HPDE6-E6E7 (cell line): ENCODE measurements around the gene SPATS2L.

Experiments
- DNase-seq: peaks from one replicate; pipeline ENCODE4 v3.0.0; 2011; ENCODE audit warnings: missing footprints; ENCODE audit errors: extremely low spot score

SPATS2L gene

GRCh38 chr2:200466425-200467418 lies 160.2 kb downstream of the SPATS2L start:
- no peak for DNase-seq

DNA sequence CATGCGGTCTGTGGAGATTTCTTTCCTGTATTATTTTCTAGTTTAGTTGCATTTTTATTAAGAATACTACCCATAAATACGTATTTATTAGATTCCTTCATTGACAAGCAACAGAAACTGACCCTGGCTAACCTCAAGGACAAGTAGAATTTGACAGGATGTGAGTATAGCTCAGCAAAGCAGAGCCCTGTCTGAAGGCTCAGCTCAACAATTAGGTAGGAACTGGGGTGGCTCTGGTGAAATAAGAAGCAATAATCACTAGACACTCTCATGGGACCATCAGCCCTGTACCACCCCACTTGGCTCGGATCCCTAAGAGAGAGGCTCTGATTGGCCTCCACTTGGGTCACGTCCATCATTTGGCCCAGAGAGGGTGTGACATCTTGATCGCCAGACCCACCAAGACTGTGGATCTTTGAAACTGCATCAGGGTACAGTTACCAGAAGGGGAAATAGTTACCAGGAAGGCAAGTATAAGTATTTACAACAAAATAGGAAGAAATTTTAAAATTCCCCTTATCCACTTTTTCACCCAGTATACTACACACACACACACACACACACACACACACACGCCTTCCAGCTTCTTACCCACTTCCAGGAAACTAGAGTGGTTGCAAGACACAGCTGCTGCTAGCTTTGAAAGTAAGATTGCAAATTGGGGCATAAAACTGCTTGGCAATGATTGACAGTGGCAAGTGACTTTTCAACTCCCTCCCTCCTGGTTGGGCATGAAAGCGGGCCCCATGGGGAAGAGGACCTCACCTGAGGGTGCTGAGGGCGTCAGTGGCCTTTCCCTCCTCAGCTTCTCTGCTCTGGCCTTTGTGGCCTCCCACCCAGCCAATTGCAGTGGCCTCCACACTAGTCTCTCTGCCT lies 161.6 kb downstream of the SPATS2L start:
- no peak for DNase-seq

DNA sequence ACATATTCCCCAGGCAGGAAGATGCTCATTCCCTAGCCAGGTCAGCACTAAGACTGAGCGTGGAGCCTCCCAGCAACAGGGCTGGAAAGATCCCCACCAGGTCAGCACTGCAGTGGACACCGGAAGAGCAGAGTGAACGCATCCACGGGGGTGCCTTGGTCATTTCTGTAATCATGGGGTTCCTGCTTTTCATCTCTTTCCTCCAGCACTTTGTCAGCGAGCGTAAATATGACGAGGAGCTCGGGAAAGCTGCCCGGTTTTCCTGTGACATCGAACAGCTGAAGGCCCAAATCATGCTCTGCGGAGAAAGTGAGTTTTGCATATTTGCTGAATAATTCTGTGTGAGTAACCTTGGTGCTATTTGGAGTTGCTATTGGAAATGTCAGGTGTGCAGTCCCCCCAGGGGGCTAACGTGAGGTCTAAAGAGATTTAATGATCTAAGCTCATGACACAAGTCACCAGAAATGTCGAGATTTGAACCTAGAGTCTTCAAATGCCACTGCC lies 163.3 kb downstream of the SPATS2L start:
- DNase-seq, result no peak

GRCh38 chr2:200470230-200470629 lies 163.7 kb downstream of the SPATS2L start:
- no peak for DNase-seq

DNA sequence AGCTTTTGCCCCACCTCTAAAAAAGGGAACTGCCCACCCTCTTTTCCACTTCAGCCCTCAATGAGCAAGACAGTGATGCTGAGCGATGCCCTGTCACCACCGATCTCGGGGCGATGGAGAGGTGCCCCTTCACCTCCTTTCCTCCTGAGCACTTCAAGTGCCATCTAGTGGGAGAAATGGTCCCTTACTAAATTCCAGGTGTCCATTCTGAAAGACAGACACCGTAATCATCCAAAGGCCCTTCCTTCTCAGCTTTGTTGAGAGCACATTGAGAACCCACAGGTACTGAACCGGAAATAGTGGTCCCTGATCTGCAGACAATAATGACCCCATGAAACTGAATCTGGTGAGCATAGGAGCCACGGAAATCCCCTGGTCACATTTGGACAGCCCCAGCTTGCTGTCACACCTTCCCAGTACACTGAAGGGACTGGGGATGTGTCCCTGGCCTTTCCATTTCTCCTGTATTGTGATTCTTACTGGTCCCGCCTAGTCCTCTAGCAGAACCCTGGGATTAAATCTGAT lies 164.9 kb downstream of the SPATS2L start:
- DNase-seq, result no peak

DNA sequence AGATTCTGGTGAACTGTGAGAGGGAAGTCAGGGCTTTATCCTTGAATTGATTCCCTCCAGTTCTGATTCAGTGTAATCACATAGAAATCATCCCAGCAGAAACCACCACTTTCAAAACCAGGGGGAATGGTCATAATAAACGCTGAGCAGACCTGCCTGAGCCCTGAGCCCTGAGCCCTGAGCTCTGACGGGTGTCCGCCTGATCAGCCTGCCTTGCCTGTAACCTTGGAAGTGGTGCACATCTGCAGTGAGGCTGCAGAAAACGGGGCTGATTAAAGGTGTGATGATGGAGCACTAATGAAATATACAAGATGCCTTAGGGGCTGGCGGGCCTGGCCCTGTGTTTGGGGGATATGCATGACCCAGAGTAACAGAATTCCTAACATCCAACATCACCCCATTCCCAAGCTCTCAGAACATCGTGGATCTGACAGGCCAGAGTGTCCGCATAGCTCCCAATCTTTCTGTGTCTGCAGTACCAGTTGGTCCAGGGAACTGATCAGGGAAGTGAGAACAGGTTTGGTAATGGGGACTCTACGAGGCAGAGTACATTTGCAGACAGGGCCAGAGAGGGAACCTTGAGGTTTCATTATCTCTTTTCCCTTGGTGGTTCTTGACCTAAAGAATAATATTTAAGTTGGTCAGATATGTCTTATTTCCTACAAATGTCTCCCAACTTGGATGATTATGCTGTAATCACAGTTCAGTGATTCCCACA lies 165.6 kb downstream of the SPATS2L start:
- no peak for DNase-seq

GRCh38 chr2:200472853-200473464 lies 166.5 kb downstream of the SPATS2L start:
- no peak for DNase-seq

- no peak for DNase-seq
Observed at GRCh38 chr2:200475795-200476194, 169.3 kb downstream of the SPATS2L start.

GRCh38 chr2:200476836-200477235 lies 170.3 kb downstream of the SPATS2L start:
- no peak for DNase-seq

GRCh38 chr2:200477667-200478131 lies 171.2 kb downstream of the SPATS2L start:
- DNase-seq, result no peak

DNA sequence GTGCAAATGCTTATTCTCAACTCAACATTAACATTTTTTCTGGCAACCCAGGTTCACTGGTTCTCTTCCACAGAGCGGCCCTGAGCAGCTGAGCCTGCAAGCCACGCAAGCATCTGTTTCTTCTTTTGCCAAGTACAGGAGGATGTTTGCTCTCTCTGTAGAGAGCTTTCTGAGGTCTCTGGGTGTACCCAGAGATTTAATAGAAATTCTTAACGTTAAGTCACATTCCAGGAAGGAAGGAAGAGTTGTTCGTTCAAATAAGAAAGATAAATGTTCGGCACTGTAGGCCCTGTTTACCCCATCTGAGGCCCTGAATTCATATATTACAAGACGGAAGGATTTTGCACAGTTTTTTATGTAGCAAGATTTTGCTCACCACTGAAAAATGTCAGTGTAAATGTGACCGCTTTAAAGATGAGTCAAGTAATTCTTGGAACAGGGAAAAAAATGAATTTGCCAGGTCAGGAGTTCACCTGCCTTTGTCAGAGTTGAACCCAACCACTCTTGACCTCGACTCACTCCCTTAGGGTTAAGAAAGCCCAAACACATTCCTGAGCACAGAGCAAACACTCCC lies 173.3 kb downstream of the SPATS2L start:
- no peak for DNase-seq

- DNase-seq, result no peak
Observed at GRCh38 chr2:200482194-200482593, 175.7 kb downstream of the SPATS2L start.

- DNase-seq, result peak; percentile 60
Observed at GRCh38 chr2:200483729-200484198, 177.3 kb downstream of the SPATS2L start.

DNA sequence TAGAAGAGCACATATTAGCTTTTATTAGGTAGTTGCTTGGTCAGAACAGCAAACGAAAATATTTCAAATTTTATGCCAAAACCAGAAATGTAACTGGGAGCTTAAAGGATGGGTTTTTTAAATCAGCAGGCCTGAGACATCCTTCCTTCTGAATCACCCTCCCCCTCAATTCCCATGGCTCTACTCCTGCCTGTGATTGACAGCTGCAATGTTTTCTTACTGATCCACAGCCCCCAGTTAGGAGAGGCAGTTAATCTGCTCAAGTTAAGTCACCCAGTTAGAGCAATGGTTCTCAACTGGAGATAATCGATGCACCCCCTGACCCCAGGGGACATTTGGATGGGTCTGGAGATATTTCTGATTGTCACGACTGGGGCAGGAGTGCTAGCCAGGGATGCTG lies 178.4 kb downstream of the SPATS2L start:
- DNase-seq, result no peak

GRCh38 chr2:200486529-200486928 lies 180.0 kb downstream of the SPATS2L start:
- no peak for DNase-seq

- no peak for DNase-seq
Observed at GRCh38 chr2:200488169-200488568, 181.7 kb downstream of the SPATS2L start.

GRCh38 chr2:200490001-200490400 lies 183.5 kb downstream of the SPATS2L start:
- no peak for DNase-seq

- DNase-seq, result no peak
Observed at GRCh38 chr2:200492656-200493055, 186.2 kb downstream of the SPATS2L start.

- no peak for DNase-seq
Observed at GRCh38 chr2:200494048-200494447, 187.6 kb downstream of the SPATS2L start.

DNA sequence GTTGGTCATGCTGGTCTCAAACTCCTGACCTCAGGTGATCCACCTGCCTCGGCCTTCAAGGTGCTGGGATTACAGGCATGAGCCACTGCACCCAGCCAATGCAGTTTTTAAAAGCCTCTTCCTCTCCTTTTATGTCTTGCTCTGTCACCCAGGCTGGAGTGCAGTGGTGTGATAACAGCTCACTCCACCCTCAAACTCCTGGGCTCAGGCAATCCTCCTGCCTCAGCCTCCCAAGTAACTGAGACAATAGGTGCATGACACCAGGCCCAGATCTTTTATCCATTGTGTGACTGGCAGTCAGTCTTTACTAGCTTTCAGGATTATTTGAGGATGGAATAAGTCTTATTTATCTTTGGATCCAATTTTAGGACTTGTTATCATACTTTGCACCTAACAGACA lies 190.2 kb downstream of the SPATS2L start:
- DNase-seq, result no peak
